Measurements from ENCODE around the gene ASIC4.

ASIC4 gene

DNA sequence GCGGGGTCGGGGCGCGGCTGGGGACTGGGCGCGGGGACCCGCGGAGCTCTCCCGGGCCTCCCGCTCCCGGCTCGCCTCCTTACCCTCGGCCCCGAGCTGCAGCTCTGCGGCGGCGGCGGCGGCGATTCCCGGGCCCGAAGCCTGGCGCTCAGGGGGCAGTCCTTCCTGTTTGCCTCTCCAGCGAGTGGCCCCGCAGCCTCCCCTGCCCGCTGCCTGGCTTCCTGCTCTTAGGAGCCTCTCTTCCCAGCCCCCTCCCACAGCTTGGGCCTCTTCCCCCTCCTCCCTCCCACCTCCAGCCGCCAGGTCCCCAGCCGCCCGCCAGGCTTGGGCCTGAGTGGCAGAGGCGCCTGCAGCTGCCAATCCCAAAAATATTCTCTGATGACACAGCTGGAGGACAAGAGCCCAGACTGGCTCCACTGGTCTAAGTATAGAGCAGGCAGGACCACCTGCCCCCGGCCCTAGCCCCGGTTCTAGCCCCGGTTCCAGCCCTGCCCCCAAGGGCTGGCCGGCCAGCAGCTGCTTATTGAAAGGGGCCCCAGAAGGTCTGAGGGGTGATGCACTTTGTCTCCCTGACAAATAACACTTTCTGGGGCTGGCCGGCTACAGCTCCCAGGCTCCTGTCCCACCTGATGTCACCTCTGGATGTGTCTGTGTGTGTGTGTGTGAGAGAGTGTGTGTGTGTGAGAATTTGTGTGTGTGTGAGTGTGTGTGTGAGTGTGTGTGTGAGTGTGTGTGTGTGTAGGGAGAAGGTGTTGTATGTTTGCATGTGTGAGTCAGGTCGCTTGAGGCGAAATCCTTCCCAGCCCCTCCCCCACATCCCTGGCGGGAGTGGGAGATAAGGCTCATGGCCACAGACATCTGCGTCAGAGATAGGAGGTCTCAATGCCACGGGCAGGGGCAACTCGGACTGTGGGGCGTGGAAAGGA is 57.3 kb downstream of the ASIC4 start, which contains the start of gene OBSL1:
Gene OBSL1 (minus strand): TSS at position 229 of the 926 bp plus-strand sequence. CDS start 307 bp downstream, outside the sequence.
- ATAC-seq (ENCODE audit: low read depth) (peak; percentile 49), DNase-seq (ENCODE audit: low spot score) (peak; percentile 70)
- Histone ChIP-seq H3K4me1 (ENCODE audit: insufficient read depth, poor library complexity, severe bottlenecking) (peaks cover 13% of the 10 kb centered on the region), H3K36me3 (ENCODE audit: low read depth) (no peaks in the 10 kb centered on the region), H3K9me3 (ENCODE audit: severe bottlenecking) (no peaks in the 10 kb centered on the region), H3K4me3 (ENCODE audit: severe bottlenecking) (peak within 1 kb of the TSS; percentile 83), H3K27ac (ENCODE audit: poor library complexity, severe bottlenecking) (peak within 1 kb of the TSS; percentile 64), H3K27me3 (ENCODE audit: insufficient read depth, poor library complexity, severe bottlenecking) (no peaks in the 10 kb centered on the region)
- TF ChIP-seq CTCF (IDR thresholded peaks at IDR 0.05; ENCODE audit: poor library complexity, severe bottlenecking) = no peak

GRCh38 chr2:219572237-219573001 is 58.1 kb downstream of the ASIC4 start, which contains the start of gene INHA:
INHA (plus strand) TSS chr2:219572310; CDS start chr2:219572375, 65 bp downstream.
- no peaks in the 10 kb centered on the region for H3K27me3 ChIP-seq (ENCODE audit: insufficient read depth, poor library complexity, severe bottlenecking)
- peak within 1 kb of the TSS; percentile 64 for H3K27ac ChIP-seq (ENCODE audit: poor library complexity, severe bottlenecking)
- H3K4me3 ChIP-seq (ENCODE audit: severe bottlenecking) = peak within 1 kb of the TSS; percentile 83
- DNase-seq (ENCODE audit: low spot score) (no peak), ATAC-seq (ENCODE audit: low read depth) (no peak)
- peaks cover 13% of the 10 kb centered on the region for H3K4me1 ChIP-seq (ENCODE audit: insufficient read depth, poor library complexity, severe bottlenecking)
- TF ChIP-seq CTCF (IDR thresholded peaks at IDR 0.05; ENCODE audit: poor library complexity, severe bottlenecking) = no peak
- H3K36me3 ChIP-seq (ENCODE audit: low read depth) = no peaks in the 10 kb centered on the region
- no peaks in the 10 kb centered on the region for H3K9me3 ChIP-seq (ENCODE audit: severe bottlenecking)

DNA sequence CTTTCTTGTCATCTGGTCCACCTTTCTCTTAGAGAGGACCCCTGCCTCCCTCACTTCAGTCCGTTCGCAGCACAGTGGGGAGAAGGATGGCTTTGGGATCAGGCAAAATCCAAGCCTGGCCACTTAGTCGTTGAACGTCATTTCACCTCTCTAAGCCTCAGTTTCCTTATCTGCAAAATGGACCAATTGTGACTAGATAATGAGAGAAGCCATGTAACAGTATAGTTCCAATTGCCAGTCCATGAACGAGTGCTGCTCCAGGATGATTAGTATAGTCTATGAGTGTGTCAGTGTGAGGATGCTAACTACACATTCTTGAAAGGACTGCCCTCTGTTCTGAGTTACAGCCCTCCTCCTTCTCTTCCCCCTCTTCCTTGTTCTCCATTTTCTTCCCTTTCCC is 58.9 kb downstream of the ASIC4 start:
- H3K9me3 ChIP-seq (ENCODE audit: severe bottlenecking) = no peaks in the 10 kb centered on the region
- peaks cover 13% of the 10 kb centered on the region for H3K4me1 ChIP-seq (ENCODE audit: insufficient read depth, poor library complexity, severe bottlenecking)
- H3K27ac ChIP-seq (ENCODE audit: poor library complexity, severe bottlenecking) = no peak overlapping the region
- ATAC-seq (ENCODE audit: low read depth) = no peak
- no peak overlapping the region for H3K4me3 ChIP-seq (ENCODE audit: severe bottlenecking)
- H3K36me3 ChIP-seq (ENCODE audit: low read depth) = no peaks in the 10 kb centered on the region
- TF ChIP-seq CTCF (IDR thresholded peaks at IDR 0.05; ENCODE audit: poor library complexity, severe bottlenecking) = no peak
- DNase-seq (ENCODE audit: low spot score) = no peak
- no peaks in the 10 kb centered on the region for H3K27me3 ChIP-seq (ENCODE audit: insufficient read depth, poor library complexity, severe bottlenecking)

DNA sequence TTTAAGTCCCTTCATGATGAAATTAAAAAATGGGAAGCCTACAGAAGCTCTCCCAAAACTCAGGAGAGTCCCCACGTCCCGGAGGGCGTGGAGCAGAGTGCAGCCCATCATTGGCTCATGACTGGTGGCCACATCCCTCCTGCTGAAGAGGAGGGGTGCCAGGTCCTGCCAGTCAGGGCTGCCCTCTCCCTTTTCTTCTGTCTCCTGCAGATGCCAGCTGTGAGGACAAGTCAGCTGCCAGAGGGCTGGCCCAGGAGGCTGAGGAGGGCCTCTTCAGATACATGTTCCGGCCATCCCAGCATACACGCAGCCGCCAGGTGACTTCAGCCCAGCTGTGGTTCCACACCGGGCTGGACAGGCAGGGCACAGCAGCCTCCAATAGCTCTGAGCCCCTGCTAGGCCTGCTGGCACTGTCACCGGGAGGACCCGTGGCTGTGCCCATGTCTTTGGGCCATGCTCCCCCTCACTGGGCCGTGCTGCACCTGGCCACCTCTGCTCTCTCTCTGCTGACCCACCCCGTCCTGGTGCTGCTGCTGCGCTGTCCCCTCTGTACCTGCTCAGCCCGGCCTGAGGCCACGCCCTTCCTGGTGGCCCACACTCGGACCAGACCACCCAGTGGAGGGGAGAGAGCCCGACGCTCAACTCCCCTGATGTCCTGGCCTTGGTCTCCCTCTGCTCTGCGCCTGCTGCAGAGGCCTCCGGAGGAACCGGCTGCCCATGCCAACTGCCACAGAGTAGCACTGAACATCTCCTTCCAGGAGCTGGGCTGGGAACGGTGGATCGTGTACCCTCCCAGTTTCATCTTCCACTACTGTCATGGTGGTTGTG is 60.4 kb downstream of the ASIC4 start:
- no peak for ATAC-seq (ENCODE audit: low read depth)
- Histone ChIP-seq H3K27ac (ENCODE audit: poor library complexity, severe bottlenecking) (no peak overlapping the region), H3K4me1 (ENCODE audit: insufficient read depth, poor library complexity, severe bottlenecking) (peaks cover 7% of the 10 kb centered on the region), H3K36me3 (ENCODE audit: low read depth) (no peaks in the 10 kb centered on the region), H3K4me3 (ENCODE audit: severe bottlenecking) (no peak overlapping the region), H3K27me3 (ENCODE audit: insufficient read depth, poor library complexity, severe bottlenecking) (no peaks in the 10 kb centered on the region), H3K9me3 (ENCODE audit: severe bottlenecking) (no peaks in the 10 kb centered on the region)
- no peak for DNase-seq (ENCODE audit: low spot score)
- no peak for TF ChIP-seq CTCF (IDR thresholded peaks at IDR 0.05; ENCODE audit: poor library complexity, severe bottlenecking)

Measured in RWPE2 (cell line).